Adrenal gland (tissue), 12 donors: ENCODE measurements around the gene ITGBL1. TPM values are rescaled to one million over a fixed set of nuclear protein-coding genes. Genes with fewer than 3 reads are reported as not detected.

Experiments used
- DNase-seq, 7 donors: peaks; one replicate each; pipeline ENCODE4 v3.0.0-alpha.2; 2019 to 2020
- H3K27ac ChIP-seq, 5 donors: fragments of 200-600 bp; sonication (generic) in 4 of 5; 1 replicate in 3 of 5; 2 replicates in 2 of 5; pipeline versions ENCODE4 v1.5.1 to v1.8.0; 2016 to 2020; ENCODE audit warnings: mild to moderate bottlenecking in 1 of 5
- H3K27me3 ChIP-seq: fragments of 200-600 bp; 2 replicates; pipeline ENCODE4 v1.8.0; 2021
- H3K36me3 ChIP-seq, 2 donors: fragments of 200-600 bp; replicated peaks in 1 of 2; 1 replicate in 1 of 2; 2 replicates in 1 of 2; pipeline versions ENCODE4 v1.5.1 to v1.8.0; 2018 to 2022
- H3K4me1 ChIP-seq, 2 donors: fragments of 200-600 bp; replicated peaks in 1 of 2; 1 replicate in 1 of 2; 2 replicates in 1 of 2; pipeline versions ENCODE4 v1.5.1 to v1.8.0; 2018 to 2021
- H3K4me3 ChIP-seq, 4 donors: fragments of 200-600 bp; sonication (generic) in 3 of 4; one replicate each; pipeline ENCODE4 v1.5.1; 2016 to 2018
- H3K9me3 ChIP-seq, 3 donors: fragments of 200-600 bp; sonication (generic) in 1 of 3; replicated peaks in 1 of 3; 1 replicate in 2 of 3; 2 replicates in 1 of 3; pipeline versions ENCODE4 v1.5.1 to v1.8.0; 2016 to 2021
- POLR2A ChIP-seq, 2 donors: fragments of 450-650 bp; IDR thresholded peaks; one replicate each; pipeline ENCODE4 v1.6.1; 2017; ENCODE audit warnings: antibody characterized with exemption in 2 of 2, mild to moderate bottlenecking in 2 of 2, moderate library complexity in 1 of 2
- WGBS, 4 donors: extraction: QIAGEN DNeasy Blood & Tissue Kit in 2 of 4; methylation state at CpG; one replicate each; pipeline versions ENCODE4 v1.1.5 to v1.1.7; 2013 to 2017; 5-methylcytosine and 5-hydroxymethylcytosine counted together
- intact Hi-C, 2 donors: fragments of 100-400 bp; cut with DNase I; formaldehyde crosslinking; loops; one replicate each; pipeline versions ENCODE4 v1.14.1 to v1.15.0; 2022 to 2023
- polyA plus RNA-seq, 3 donors: library from polyadenylated mRNA; stranded (reverse); fragments of 200-250 nt in 2 of 3; fragments of 350-450 nt in 1 of 3; fragmentation: Illumina TruSeq in 1 of 3; extraction: RNeasy Lipid Tissue Mini Kit (QIAGEN cat#74804) in 1 of 3; gene quantifications; one replicate each; pipeline ENCODE4 v1.2.3, GENCODE V29; 2013 to 2014
- total RNA-seq, 9 donors: library from RNA; depleted of rRNA in 4 of 9; stranded (reverse); fragments of >200 nt in 4 of 9; fragments of 120-200 nt in 1 of 9; fragmentation: NEBNext Ultra II Directional in 1 of 9; extraction: Animal tissue kit (Norgen Biotek cat#: 25700) in 1 of 9; gene quantifications; one replicate each; pipeline versions ENCODE4 v1.1.0 to v1.2.4, GENCODE V29; 2013 to 2023
- TF ChIP-seq, protein P1 (sequence below), 6 experiments: fragments of 450-650 bp in 4 of 6; fragments of 200-600 bp in 2 of 6; sonication (generic) in 1 of 6; IDR thresholded peaks; 1 replicate in 5 of 6; 2 replicates in 1 of 6; pipeline versions ENCODE4 v1.5.1 to v1.8.0; 2016 to 2021; ENCODE audit warnings: antibody characterized with exemption in 6 of 6, mild to moderate bottlenecking in 2 of 6, moderate library complexity in 1 of 6
- donor health status: healthy with polysubstance abuse.
- donor health status: Bipolar disorder and iron deficiency.
- donor health status: DM: yes; HTN: yes; CAD: no.
- donor health status: DM: no; HTN: no; CAD: no.
- donor health status: DM: no; HTN: no; CAD: no.
- donor health status: DM: yes; HTN: yes; CAD: no.

ITGBL1 gene
- total and polyA plus RNA-seq, 12 donors, result 1.4 to 8.3 (median 4.8) TPM

DNA sequence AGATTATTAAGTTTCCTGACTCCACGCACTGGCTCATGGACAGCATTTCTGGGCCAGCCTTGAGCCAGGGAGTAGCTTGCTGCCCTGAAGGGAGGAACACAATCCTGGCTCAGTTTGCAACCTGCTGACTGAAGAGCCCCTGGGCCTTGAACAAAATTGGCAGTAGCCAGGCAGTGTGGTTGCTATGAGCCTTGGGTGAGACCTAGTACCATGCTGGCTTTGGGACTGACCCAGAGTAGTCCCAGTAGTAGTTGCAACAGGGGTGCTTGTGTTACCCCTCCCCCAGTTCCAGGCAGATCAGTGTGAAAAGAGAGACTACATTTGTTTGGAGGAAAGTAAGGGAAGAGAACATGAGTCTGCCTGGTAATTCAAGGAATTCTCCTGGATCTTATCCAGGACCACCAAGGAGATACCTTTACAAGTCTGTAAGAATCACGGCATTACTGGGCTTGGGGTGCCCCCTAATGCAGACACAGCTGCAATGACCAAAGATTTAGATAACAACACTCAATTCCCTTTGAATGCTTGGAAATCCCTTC, 22.0 kb downstream of the ITGBL1 start:
- Histone ChIP-seq H3K4me1 (no peaks in the 10 kb centered on the region), H3K27ac (no peak overlapping the region), H3K27me3 (no peaks in the 10 kb centered on the region), H3K9me3 (no peaks in the 10 kb centered on the region), H3K4me3 (no peak overlapping the region), H3K36me3 (no peaks in the 10 kb centered on the region)
- TF ChIP-seq, protein P1, sequence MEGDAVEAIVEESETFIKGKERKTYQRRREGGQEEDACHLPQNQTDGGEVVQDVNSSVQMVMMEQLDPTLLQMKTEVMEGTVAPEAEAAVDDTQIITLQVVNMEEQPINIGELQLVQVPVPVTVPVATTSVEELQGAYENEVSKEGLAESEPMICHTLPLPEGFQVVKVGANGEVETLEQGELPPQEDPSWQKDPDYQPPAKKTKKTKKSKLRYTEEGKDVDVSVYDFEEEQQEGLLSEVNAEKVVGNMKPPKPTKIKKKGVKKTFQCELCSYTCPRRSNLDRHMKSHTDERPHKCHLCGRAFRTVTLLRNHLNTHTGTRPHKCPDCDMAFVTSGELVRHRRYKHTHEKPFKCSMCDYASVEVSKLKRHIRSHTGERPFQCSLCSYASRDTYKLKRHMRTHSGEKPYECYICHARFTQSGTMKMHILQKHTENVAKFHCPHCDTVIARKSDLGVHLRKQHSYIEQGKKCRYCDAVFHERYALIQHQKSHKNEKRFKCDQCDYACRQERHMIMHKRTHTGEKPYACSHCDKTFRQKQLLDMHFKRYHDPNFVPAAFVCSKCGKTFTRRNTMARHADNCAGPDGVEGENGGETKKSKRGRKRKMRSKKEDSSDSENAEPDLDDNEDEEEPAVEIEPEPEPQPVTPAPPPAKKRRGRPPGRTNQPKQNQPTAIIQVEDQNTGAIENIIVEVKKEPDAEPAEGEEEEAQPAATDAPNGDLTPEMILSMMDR (IDR thresholded peaks at IDR 0.05), result peak in 3 of 6 experiments; percentile 27 to 45 (median 30)
- TF ChIP-seq POLR2A (IDR thresholded peaks at IDR 0.05), result no peak
- DNase-seq, result peak in 3 of 7 donors; percentile 17 to 33 (median 18)
- 29 to 59% (median 49%) methylated on average over 2 of the region's 2 CpGs for WGBS, 4 donors
- intact Hi-C loops, result no loop called here

DNA sequence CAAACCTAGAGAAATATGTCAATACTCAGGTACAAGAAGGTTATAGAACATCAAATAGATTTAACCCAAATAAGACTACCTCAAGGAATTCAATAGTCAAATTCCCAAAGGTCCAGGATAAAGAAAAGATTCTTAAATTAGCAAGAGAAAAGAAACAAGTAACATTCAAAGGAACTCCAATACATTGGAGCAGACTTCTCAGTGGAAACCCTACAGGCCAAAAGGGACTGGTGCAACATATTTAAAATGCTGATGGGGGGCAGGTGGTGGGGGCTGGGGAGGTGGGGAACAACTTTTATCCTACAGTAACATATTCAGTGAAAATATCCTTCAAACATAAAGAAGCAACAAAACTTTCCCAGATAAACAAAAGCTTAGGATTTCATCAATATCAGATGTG, 23.1 kb downstream of the ITGBL1 start:
- Histone ChIP-seq H3K27me3 (no peaks in the 10 kb centered on the region), H3K4me1 (no peaks in the 10 kb centered on the region), H3K4me3 (no peak overlapping the region), H3K9me3 (no peaks in the 10 kb centered on the region), H3K27ac (no peak overlapping the region), H3K36me3 (no peaks in the 10 kb centered on the region)
- TF ChIP-seq, protein P1 (IDR thresholded peaks at IDR 0.05), result no peak
- TF ChIP-seq POLR2A (IDR thresholded peaks at IDR 0.05), result no peak
- intact Hi-C loops, result no loop called here
- no peak for DNase-seq

DNA sequence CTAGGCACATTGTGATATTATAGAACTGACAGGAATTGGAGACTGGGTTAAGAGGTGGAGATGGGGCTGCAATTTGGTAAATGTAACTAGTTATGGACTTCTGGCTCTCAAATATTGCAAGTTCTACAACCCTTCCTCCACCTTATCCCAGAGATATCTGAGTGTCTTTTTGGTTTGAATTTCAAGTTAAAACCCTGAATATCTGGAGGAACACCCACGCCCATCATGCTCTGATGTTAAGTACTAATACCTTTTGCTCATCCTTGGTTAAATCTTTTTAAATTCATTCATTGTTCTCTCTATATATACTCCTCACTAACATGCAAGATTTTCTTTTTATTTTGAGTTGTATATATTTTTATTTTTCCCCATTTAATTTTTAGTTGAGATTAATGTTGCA, 28.9 kb downstream of the ITGBL1 start:
- no peak for DNase-seq
- WGBS, 4 donors, result 65 to 87% (median 82%) methylated on average over 1 of the region's 1 CpG
- intact Hi-C loops, result no loop called here
- no peak for TF ChIP-seq POLR2A (IDR thresholded peaks at IDR 0.05)
- TF ChIP-seq, protein P1 (IDR thresholded peaks at IDR 0.05), result no peak
- Histone ChIP-seq H3K27ac (no peak overlapping the region), H3K9me3 (no peaks in the 10 kb centered on the region), H3K4me1 (no peaks in the 10 kb centered on the region), H3K27me3 (no peaks in the 10 kb centered on the region), H3K4me3 (no peak overlapping the region), H3K36me3 (no peaks in the 10 kb centered on the region)

DNA sequence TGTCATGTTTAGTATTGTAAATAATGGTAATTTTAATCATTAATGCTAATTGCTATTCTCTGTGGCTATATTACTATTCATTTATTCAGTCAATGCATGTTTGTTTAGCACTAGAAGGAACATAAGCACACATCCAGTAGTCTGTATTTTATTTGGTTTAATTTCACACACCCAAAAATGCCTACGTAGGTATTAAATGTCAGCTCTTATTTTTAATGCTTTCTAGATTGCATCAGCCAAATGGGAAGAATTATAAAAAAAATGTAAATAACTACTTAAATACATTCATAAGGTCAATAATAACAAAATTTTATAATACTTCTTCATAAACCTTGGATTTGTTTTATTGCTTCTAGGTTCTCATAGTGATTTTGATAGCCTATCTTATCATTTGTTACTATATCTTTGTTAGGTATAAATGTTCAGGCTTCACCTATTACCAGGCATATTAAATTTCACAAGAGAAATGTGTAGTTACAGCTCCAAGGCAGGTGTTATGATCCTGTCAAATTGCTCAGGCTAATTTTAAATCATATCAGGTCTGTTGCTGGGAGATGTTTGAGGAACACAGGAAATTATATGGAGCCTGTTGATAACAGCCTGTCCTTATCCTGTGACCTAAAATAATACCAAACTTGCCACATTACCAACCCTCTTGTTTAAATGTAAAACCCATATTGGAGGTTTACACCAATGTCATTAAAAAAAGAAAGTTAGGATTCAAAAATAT, 34.4 kb downstream of the ITGBL1 start:
- Histone ChIP-seq H3K27ac (no peak overlapping the region), H3K4me3 (no peak overlapping the region), H3K36me3 (no peaks in the 10 kb centered on the region), H3K9me3 (no peaks in the 10 kb centered on the region), H3K27me3 (no peaks in the 10 kb centered on the region), H3K4me1 (no peaks in the 10 kb centered on the region)
- 78 to 89% (median 85%) methylated on average over 1 of the region's 1 CpG for WGBS, 4 donors
- intact Hi-C loops, result no loop called here
- TF ChIP-seq, protein P1 (IDR thresholded peaks at IDR 0.05), result no peak
- TF ChIP-seq POLR2A (IDR thresholded peaks at IDR 0.05), result no peak
- DNase-seq, result no peak
